Measurements from ENCODE around the gene ERP27.

DNA sequence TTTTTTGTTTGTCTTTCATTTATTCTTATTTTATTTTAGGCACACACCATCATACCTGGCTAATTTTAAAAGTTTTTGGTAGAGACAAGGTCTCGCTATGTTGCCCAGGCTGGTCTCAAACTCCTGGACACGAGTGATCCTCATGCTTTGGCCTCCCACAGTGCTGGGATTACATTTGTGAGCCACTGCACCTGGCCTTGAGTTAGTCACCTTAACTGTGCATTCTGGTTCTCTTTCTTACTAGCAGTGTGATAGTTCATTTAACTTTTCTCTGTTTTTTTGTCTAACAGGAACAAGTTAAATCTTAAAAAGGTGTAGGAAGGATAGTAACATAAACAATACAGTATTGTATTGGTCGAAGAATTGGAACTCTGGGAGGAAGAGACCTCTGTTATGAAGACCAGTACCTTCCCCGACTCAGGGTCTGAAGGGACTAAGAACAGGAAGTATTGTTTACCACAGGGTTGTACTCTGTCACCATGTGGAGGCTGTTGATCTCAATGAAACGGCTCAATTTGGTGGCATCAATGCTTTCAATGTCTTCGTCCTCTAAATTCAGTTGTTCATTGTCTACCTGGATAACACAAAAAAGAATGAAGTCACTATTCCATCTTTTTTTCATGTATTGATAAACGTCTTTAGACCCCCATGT, 17.7 kb downstream of the ERP27 start:
- no peak for TF ChIP-seq ELF4 (IDR thresholded peaks at IDR 0.05)
- TF ChIP-seq SUZ12 (IDR thresholded peaks at IDR 0.05), result no peak
- TF ChIP-seq TARDBP (IDR thresholded peaks at IDR 0.05), result no peak
- TF ChIP-seq BHLHE40 (IDR thresholded peaks at IDR 0.05; ENCODE audit: borderline replicate concordance), result no peak
- no peak for TF ChIP-seq SP1 (IDR thresholded peaks at IDR 0.05)
- TF ChIP-seq, protein P1, sequence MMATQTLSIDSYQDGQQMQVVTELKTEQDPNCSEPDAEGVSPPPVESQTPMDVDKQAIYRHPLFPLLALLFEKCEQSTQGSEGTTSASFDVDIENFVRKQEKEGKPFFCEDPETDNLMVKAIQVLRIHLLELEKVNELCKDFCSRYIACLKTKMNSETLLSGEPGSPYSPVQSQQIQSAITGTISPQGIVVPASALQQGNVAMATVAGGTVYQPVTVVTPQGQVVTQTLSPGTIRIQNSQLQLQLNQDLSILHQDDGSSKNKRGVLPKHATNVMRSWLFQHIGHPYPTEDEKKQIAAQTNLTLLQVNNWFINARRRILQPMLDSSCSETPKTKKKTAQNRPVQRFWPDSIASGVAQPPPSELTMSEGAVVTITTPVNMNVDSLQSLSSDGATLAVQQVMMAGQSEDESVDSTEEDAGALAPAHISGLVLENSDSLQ (IDR thresholded peaks at IDR 0.05), result no peak
